Suprapubic skin (tissue), 4 donors: ENCODE results near the gene ESPN.

ENCODE experiments used
- POLR2A ChIP-seq, 2 donors: fragments of 450-650 bp; IDR thresholded peaks; one replicate each; pipeline ENCODE4 v1.6.1; 2017; ENCODE audit warnings: antibody characterized with exemption in 2 of 2, mild to moderate bottlenecking in 2 of 2, moderate library complexity in 2 of 2
- POLR2AphosphoS5 ChIP-seq, 3 donors: sonication (generic); formaldehyde crosslinking; IDR thresholded peaks; one replicate each; pipeline ENCODE4 v1.6.1; 2017; ENCODE audit warnings: antibody characterized with exemption in 3 of 3
- TF ChIP-seq, protein P1 (sequence below), 2 donors: fragments of 200-600 bp in 1 of 2; fragments of 450-650 bp in 1 of 2; sonication (generic) in 1 of 2; IDR thresholded peaks; one replicate each; pipeline ENCODE4 v1.5.1; 2016 to 2019; ENCODE audit warnings: antibody characterized with exemption in 2 of 2, mild to moderate bottlenecking in 1 of 2, moderate library complexity in 1 of 2

DNA sequence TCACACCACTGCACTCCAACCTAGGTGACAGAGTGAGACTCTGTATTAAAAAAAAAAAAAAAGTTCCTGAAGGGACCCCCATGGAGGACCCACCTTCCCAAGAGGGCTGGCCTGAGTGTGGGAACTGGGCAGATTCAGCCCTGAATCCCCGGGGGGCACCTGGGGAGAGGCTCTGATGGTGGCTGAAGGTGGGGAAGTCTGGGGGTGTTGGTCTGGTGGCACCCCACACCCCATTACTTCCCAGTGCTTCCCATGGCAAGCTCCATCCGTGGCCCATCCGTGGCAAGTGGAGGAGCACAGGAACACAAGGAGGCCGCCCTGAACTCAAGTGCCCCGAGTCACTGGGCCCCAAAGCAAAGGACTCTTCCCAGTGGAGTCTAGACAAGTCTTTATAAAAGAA lies 42.2 kb downstream of the ESPN start:
- TF ChIP-seq, protein P1, sequence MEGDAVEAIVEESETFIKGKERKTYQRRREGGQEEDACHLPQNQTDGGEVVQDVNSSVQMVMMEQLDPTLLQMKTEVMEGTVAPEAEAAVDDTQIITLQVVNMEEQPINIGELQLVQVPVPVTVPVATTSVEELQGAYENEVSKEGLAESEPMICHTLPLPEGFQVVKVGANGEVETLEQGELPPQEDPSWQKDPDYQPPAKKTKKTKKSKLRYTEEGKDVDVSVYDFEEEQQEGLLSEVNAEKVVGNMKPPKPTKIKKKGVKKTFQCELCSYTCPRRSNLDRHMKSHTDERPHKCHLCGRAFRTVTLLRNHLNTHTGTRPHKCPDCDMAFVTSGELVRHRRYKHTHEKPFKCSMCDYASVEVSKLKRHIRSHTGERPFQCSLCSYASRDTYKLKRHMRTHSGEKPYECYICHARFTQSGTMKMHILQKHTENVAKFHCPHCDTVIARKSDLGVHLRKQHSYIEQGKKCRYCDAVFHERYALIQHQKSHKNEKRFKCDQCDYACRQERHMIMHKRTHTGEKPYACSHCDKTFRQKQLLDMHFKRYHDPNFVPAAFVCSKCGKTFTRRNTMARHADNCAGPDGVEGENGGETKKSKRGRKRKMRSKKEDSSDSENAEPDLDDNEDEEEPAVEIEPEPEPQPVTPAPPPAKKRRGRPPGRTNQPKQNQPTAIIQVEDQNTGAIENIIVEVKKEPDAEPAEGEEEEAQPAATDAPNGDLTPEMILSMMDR (IDR thresholded peaks at IDR 0.05) = no peak
- TF ChIP-seq POLR2A (IDR thresholded peaks at IDR 0.05) (no peak), POLR2AphosphoS5 (IDR thresholded peaks at IDR 0.05) (no peak)
